Keratinocyte (primary cell): ENCODE data around the gene LUC7L3. TPM values are rescaled to one million over a fixed set of nuclear protein-coding genes. Genes with fewer than 3 reads are reported as not detected.

ENCODE experiments used
- DNase-seq: peaks from one replicate; pipeline ENCODE4 v3.0.0-alpha.2; 2011; ENCODE audit warnings: low read depth, missing footprints, low spot score
- FAIRE-seq: peaks from 2 replicates; lab custom pipeline; 2011; peaks lifted over from hg19 to GRCh38; lab: Jason Lieb, UNC
- H2AFZ ChIP-seq: 2 replicates; pipeline ENCODE4 v1.6.0; 2012; ENCODE audit warnings: low read length, control low read depth, inconsistent platforms; ENCODE audit not compliant: control insufficient read depth
- H3K27ac ChIP-seq: 2 replicates; pipeline ENCODE4 v1.5.1; 2011; ENCODE audit warnings: low read length; ENCODE audit not compliant: control insufficient read depth, insufficient read depth
- H3K27me3 ChIP-seq: 3 replicates; pipeline ENCODE4 v1.6.0; 2011; ENCODE audit warnings: low read length; ENCODE audit not compliant: control insufficient read depth, insufficient read depth; ENCODE audit errors: extremely low read depth
- H3K36me3 ChIP-seq, 2 experiments: 2 replicates in 1 of 2; 3 replicates in 1 of 2; pipeline ENCODE4 v1.5.1; 2011; ENCODE audit warnings: low read length in 2 of 2, mild to moderate bottlenecking in 1 of 2; ENCODE audit not compliant: control insufficient read depth in 2 of 2, insufficient read depth in 2 of 2; ENCODE audit errors: extremely low read depth in 1 of 2
- H3K4me1 ChIP-seq: 3 replicates; pipeline ENCODE4 v1.5.1; 2011; ENCODE audit warnings: low read length; ENCODE audit not compliant: control insufficient read depth, insufficient read depth; ENCODE audit errors: extremely low read depth
- H3K4me2 ChIP-seq: 3 replicates; pipeline ENCODE4 v1.6.0; 2011; ENCODE audit warnings: low read depth, low read length; ENCODE audit not compliant: control insufficient read depth, insufficient read depth; ENCODE audit errors: extremely low read depth
- H3K4me3 ChIP-seq, 3 experiments: fragments of 200-600 bp in 1 of 3; sonication (generic) in 1 of 3; 2 replicates in 2 of 3; 3 replicates in 1 of 3; pipeline ENCODE4 v1.5.1; 2011 to 2016; ENCODE audit warnings: low read length in 3 of 3, mild to moderate bottlenecking in 3 of 3, control low read depth in 2 of 3, inconsistent platforms in 1 of 3, low read depth in 1 of 3, mixed read lengths in 1 of 3, mixed run types in 1 of 3, moderate library complexity in 1 of 3; ENCODE audit not compliant: control insufficient read depth in 2 of 3, insufficient read depth in 2 of 3; ENCODE audit errors: extremely low read depth in 1 of 3
- H3K79me2 ChIP-seq: 2 replicates; pipeline ENCODE4 v1.6.0; 2012; ENCODE audit warnings: low read length; ENCODE audit not compliant: control insufficient read depth, insufficient read depth
- H3K9ac ChIP-seq: 3 replicates; pipeline ENCODE4 v1.6.0; 2011; ENCODE audit warnings: low read length; ENCODE audit not compliant: control insufficient read depth, insufficient read depth; ENCODE audit errors: extremely low read depth
- H3K9me1 ChIP-seq: 3 replicates; pipeline ENCODE4 v1.6.0; 2011; ENCODE audit warnings: low read length; ENCODE audit not compliant: control insufficient read depth, insufficient read depth; ENCODE audit errors: extremely low read depth
- H3K9me3 ChIP-seq: 2 replicates; pipeline ENCODE4 v1.5.1; 2012; ENCODE audit warnings: low read depth, low read length; ENCODE audit not compliant: control insufficient read depth
- H4K20me1 ChIP-seq: 3 replicates; pipeline ENCODE4 v1.6.0; 2011; ENCODE audit warnings: low read length; ENCODE audit not compliant: control insufficient read depth, insufficient read depth; ENCODE audit errors: extremely low read depth
- EZH2 ChIP-seq: IDR thresholded peaks from one replicate; pipeline ENCODE4 v1.6.1; 2012; ENCODE audit warnings: inconsistent platforms, mild to moderate bottlenecking, low read length, moderate library complexity
- dilution Hi-C: fragments of 300-500 bp; cut with MboI; formaldehyde crosslinking; loops from one replicate; pipeline ENCODE4 v1.7.0; 2020; ENCODE audit warnings: low sequenced_read_pairs; ENCODE audit not compliant: extremely low pct_ligation_motif_present
- polyA plus RNA-seq, 5 experiments: library from polyadenylated mRNA; depleted of rRNA in 3 of 5; stranded (reverse) in 3 of 5; stranded (forward) in 1 of 5; unstranded in 1 of 5; fragments of >200 nt; gene quantifications; 1 replicate in 1 of 5; 2 replicates in 3 of 5; 3 replicates in 1 of 5; pipeline versions ENCODE4 v1.2.1 to v1.2.3, GENCODE V29; 2011 to 2012; ENCODE audit warnings: missing spikeins in 2 of 5, low read depth in 1 of 5, low replicate concordance in 1 of 5
- TF ChIP-seq, protein P1 (sequence below), 3 experiments: IDR thresholded peaks in 1 of 3; conservative IDR thresholded peaks in 1 of 3; optimal IDR thresholded peaks in 1 of 3; 2 replicates in 2 of 3; 3 replicates in 1 of 3; pipeline versions ENCODE3 to v1.5.1; 2011; ENCODE audit warnings: low read length in 3 of 3, mild to moderate bottlenecking in 3 of 3, moderate library complexity in 2 of 3, control low read depth in 1 of 3, inconsistent platforms in 1 of 3; ENCODE audit not compliant: insufficient read depth in 2 of 3; ENCODE audit errors: extremely low read depth in 1 of 3

Gene LUC7L3
- polyA plus RNA-seq, 1 donor (not counting 4 experiments of a cell fraction or from before 2014, with no cell fraction given) = 92.4 TPM

DNA sequence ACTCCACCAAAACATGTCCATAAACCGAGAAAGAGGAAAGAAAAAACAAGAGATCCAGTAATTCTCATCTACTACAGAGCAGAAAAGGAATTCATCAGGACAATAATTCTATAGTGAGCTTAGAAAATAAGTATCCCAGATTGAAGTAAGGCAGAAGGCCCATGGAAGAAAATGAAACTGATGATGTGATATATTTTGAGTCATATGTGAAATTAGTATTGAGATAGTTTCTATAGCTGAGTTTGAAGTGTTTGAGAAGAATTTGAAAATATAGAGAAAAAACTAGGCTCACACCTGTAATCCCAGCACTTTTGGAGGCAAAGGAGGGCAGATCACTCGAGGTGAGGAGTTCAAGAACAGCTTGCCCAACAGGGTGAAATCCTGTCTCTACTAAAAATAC, 19.7 kb downstream of the LUC7L3 start:
- H3K9me1 ChIP-seq = no peaks in the 10 kb centered on the region
- H3K4me2 ChIP-seq = no peak overlapping the region
- peaks cover 16% of the 10 kb centered on the region for H4K20me1 ChIP-seq
- no peak overlapping the region for H3K9ac ChIP-seq
- H3K36me3 ChIP-seq = peaks cover 25 to 26% of the 10 kb centered on the region in 2 experiments
- H3K27me3 ChIP-seq = no peaks in the 10 kb centered on the region
- FAIRE-seq (no peak), DNase-seq (no peak)
- no peak overlapping the region for H2AFZ ChIP-seq
- no peak overlapping the region for H3K4me3 ChIP-seq
- TF ChIP-seq EZH2 = no peak
- TF ChIP-seq, protein P1, sequence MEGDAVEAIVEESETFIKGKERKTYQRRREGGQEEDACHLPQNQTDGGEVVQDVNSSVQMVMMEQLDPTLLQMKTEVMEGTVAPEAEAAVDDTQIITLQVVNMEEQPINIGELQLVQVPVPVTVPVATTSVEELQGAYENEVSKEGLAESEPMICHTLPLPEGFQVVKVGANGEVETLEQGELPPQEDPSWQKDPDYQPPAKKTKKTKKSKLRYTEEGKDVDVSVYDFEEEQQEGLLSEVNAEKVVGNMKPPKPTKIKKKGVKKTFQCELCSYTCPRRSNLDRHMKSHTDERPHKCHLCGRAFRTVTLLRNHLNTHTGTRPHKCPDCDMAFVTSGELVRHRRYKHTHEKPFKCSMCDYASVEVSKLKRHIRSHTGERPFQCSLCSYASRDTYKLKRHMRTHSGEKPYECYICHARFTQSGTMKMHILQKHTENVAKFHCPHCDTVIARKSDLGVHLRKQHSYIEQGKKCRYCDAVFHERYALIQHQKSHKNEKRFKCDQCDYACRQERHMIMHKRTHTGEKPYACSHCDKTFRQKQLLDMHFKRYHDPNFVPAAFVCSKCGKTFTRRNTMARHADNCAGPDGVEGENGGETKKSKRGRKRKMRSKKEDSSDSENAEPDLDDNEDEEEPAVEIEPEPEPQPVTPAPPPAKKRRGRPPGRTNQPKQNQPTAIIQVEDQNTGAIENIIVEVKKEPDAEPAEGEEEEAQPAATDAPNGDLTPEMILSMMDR (optimal IDR thresholded peaks at IDR 0.05 in 1 of 3, IDR thresholded peaks at IDR 0.05 in 1 of 3, conservative IDR thresholded peaks at IDR 0.05 in 1 of 3; ENCODE audit: extremely low read depth in 1 of 3, insufficient read depth in 2 of 3, low read length in 3 of 3) = no peak
- H3K9me3 ChIP-seq = no peaks in the 10 kb centered on the region
- no peaks in the 10 kb centered on the region for H3K4me1 ChIP-seq
- dilution Hi-C loops = no loop called here
- H3K27ac ChIP-seq = no peak overlapping the region
- peaks cover 67% of the 10 kb centered on the region for H3K79me2 ChIP-seq

DNA sequence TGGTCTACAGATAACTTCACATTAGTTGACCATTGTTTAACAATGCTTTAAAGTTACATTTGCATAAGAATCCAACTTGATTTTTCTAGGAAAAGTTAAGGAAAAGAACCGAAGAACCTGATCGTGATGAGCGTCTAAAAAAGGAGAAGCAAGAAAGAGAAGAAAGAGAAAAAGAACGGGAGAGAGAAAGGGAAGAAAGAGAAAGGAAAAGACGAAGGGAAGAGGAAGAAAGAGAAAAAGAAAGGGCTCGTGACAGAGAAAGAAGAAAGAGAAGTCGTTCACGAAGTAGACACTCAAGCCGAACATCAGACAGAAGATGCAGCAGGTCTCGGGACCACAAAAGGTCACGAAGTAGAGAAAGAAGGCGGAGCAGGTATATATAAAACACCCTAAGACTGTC, 26.2 kb downstream of the LUC7L3 start:
- dilution Hi-C loops = no loop called here
- H3K27me3 ChIP-seq = no peaks in the 10 kb centered on the region
- H4K20me1 ChIP-seq = peaks cover 2% of the 10 kb centered on the region
- no peak overlapping the region for H3K4me2 ChIP-seq
- H2AFZ ChIP-seq = no peak overlapping the region
- peaks cover 29 to 35% of the 10 kb centered on the region in 2 experiments for H3K36me3 ChIP-seq
- H3K4me3 ChIP-seq = no peak overlapping the region
- FAIRE-seq = no peak
- peaks cover 13% of the 10 kb centered on the region for H3K79me2 ChIP-seq
- H3K9me1 ChIP-seq = no peaks in the 10 kb centered on the region
- DNase-seq = no peak
- no peak overlapping the region for H3K9ac ChIP-seq
- H3K4me1 ChIP-seq = no peaks in the 10 kb centered on the region
- no peak overlapping the region for H3K27ac ChIP-seq
- TF ChIP-seq EZH2 = no peak
- TF ChIP-seq, protein P1 (optimal IDR thresholded peaks at IDR 0.05 in 1 of 3, IDR thresholded peaks at IDR 0.05 in 1 of 3, conservative IDR thresholded peaks at IDR 0.05 in 1 of 3; ENCODE audit: extremely low read depth in 1 of 3, insufficient read depth in 2 of 3, low read length in 3 of 3) = no peak
- H3K9me3 ChIP-seq = no peaks in the 10 kb centered on the region
